ENCODE measurements around the gene HMCES.

- TF ChIP-seq CTCF (IDR thresholded peaks at IDR 0.05; ENCODE audit: poor library complexity) (no peak), EZH2phosphoT487 (IDR thresholded peaks at IDR 0.05; ENCODE audit: low read depth, severe bottlenecking, unreplicated experiment) (no peak)
These were observed 12.0 kb upstream of the HMCES start for GRCh38 chr3:129266651-129267050.

Data from hepatocyte (in vitro differentiated cells).